ENCODE results near the gene LCP2.

GRCh38 chr5:170297589-170298462 is at the start of gene LCP2:
- TF ChIP-seq CTCF (conservative IDR thresholded peaks at IDR 0.05; ENCODE audit: low read length) = no peak
- no peak for TF ChIP-seq EZH2phosphoT487 (IDR thresholded peaks at IDR 0.05; ENCODE audit: borderline replicate concordance)

Data from Loucy (cell line).